Measurements from ENCODE around the gene FAM81A. TPM values are rescaled to one million over a fixed set of nuclear protein-coding genes. Genes with fewer than 3 reads are reported as not detected.

The FAM81A gene
- polyA plus RNA-seq, 1 donor from 2014 or later: 5.0 TPM

DNA sequence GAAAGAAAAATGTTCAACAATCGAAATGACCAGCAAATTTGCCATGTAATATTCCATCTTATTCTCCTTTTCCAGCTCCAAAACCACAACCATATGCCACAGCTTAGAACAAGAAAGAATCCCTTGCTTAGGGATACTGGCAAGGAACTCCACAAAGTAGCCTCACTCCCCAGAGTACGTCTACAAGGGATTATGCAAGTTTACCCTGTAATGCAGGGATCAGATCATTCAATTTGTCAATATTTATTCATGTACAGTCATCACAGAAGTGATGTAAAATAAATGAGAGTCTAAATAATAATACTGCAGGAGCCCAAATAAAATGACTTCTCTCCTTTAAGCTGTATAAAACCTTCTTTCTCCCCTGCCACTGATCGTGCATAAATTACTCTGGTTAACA lies 41.8 kb upstream of the FAM81A start:
- H3K79me2 ChIP-seq (replicated peaks; ENCODE audit: insufficient read depth, low read length): no peaks in the 10 kb centered on the region
- TF ChIP-seq EP300 (conservative IDR thresholded peaks at IDR 0.05; ENCODE audit: poor library complexity, severe bottlenecking): no peak
- TF ChIP-seq, protein P1, sequence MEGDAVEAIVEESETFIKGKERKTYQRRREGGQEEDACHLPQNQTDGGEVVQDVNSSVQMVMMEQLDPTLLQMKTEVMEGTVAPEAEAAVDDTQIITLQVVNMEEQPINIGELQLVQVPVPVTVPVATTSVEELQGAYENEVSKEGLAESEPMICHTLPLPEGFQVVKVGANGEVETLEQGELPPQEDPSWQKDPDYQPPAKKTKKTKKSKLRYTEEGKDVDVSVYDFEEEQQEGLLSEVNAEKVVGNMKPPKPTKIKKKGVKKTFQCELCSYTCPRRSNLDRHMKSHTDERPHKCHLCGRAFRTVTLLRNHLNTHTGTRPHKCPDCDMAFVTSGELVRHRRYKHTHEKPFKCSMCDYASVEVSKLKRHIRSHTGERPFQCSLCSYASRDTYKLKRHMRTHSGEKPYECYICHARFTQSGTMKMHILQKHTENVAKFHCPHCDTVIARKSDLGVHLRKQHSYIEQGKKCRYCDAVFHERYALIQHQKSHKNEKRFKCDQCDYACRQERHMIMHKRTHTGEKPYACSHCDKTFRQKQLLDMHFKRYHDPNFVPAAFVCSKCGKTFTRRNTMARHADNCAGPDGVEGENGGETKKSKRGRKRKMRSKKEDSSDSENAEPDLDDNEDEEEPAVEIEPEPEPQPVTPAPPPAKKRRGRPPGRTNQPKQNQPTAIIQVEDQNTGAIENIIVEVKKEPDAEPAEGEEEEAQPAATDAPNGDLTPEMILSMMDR (IDR thresholded peaks at IDR 0.05; ENCODE audit: poor library complexity, severe bottlenecking): no peak
- no peak for TF ChIP-seq MXI1 (conservative IDR thresholded peaks at IDR 0.05; ENCODE audit: poor library complexity, severe bottlenecking)
- TF ChIP-seq SMC3 (conservative IDR thresholded peaks at IDR 0.05; ENCODE audit: poor library complexity): no peak
- TF ChIP-seq, protein P2, sequence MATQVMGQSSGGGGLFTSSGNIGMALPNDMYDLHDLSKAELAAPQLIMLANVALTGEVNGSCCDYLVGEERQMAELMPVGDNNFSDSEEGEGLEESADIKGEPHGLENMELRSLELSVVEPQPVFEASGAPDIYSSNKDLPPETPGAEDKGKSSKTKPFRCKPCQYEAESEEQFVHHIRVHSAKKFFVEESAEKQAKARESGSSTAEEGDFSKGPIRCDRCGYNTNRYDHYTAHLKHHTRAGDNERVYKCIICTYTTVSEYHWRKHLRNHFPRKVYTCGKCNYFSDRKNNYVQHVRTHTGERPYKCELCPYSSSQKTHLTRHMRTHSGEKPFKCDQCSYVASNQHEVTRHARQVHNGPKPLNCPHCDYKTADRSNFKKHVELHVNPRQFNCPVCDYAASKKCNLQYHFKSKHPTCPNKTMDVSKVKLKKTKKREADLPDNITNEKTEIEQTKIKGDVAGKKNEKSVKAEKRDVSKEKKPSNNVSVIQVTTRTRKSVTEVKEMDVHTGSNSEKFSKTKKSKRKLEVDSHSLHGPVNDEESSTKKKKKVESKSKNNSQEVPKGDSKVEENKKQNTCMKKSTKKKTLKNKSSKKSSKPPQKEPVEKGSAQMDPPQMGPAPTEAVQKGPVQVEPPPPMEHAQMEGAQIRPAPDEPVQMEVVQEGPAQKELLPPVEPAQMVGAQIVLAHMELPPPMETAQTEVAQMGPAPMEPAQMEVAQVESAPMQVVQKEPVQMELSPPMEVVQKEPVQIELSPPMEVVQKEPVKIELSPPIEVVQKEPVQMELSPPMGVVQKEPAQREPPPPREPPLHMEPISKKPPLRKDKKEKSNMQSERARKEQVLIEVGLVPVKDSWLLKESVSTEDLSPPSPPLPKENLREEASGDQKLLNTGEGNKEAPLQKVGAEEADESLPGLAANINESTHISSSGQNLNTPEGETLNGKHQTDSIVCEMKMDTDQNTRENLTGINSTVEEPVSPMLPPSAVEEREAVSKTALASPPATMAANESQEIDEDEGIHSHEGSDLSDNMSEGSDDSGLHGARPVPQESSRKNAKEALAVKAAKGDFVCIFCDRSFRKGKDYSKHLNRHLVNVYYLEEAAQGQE (IDR thresholded peaks at IDR 0.05; ENCODE audit: borderline replicate concordance): no peak
- no peak for TF ChIP-seq POLR2AphosphoS5 (IDR thresholded peaks at IDR 0.05)
- TF ChIP-seq EZH2 (IDR thresholded peaks at IDR 0.05; ENCODE audit: borderline replicate concordance, insufficient read depth, low read length, poor library complexity, severe bottlenecking): no peak
- TF ChIP-seq TAF1 (IDR thresholded peaks at IDR 0.05; ENCODE audit: low read depth): no peak
- no peak for TF ChIP-seq RAD21 (conservative IDR thresholded peaks at IDR 0.05)
- no peaks in the 10 kb centered on the region for H3K27me3 ChIP-seq (ENCODE audit: insufficient read depth, low read depth, low read length)
- no peaks in the 10 kb centered on the region for H3K9me2 ChIP-seq (ENCODE audit: insufficient read depth, low read length)
- H3K9ac ChIP-seq (ENCODE audit: low read length): no peak overlapping the region
- H3K4me2 ChIP-seq (ENCODE audit: low read length): no peak overlapping the region
- no peak overlapping the region for H3K27ac ChIP-seq (ENCODE audit: low read length)
- no peak overlapping the region for H3K4me3 ChIP-seq (ENCODE audit: low read length)
- no peaks in the 10 kb centered on the region for H3F3A ChIP-seq (ENCODE audit: insufficient read depth, low read length, poor library complexity, severe bottlenecking)
- no peaks in the 10 kb centered on the region for H3K9me3 ChIP-seq (ENCODE audit: low read length)
- H4K20me1 ChIP-seq (ENCODE audit: insufficient read depth): no peaks in the 10 kb centered on the region
- H2AFZ ChIP-seq (ENCODE audit: low read depth, low read length): no peak overlapping the region
- no peaks in the 10 kb centered on the region for H3K36me3 ChIP-seq (ENCODE audit: insufficient read depth, low read length)

DNA sequence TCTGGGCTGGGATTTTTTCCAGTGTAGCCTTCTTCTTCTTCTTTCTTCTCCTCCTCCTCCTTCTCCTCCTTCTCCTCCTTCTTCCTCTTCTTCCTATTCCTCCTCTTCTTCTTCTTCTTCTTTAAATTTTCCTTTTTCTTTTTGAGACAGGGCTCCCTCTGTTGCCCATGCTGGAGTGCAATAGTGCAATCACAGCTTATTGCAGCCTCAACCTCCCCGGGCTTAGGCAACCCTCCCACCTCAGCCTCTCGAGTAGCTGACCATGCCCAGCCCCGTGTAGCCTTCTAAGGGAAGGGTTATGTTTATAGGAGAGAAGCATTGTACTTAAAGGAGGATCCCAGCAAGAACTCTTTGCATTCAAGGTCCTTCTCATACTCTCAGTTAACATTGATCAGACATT lies 41.3 kb upstream of the FAM81A start:
- no peak overlapping the region for H3K27ac ChIP-seq (ENCODE audit: low read length)
- no peaks in the 10 kb centered on the region for H3F3A ChIP-seq (ENCODE audit: insufficient read depth, low read length, poor library complexity, severe bottlenecking)
- no peaks in the 10 kb centered on the region for H3K79me2 ChIP-seq (replicated peaks; ENCODE audit: insufficient read depth, low read length)
- no peaks in the 10 kb centered on the region for H3K9me2 ChIP-seq (ENCODE audit: insufficient read depth, low read length)
- no peak overlapping the region for H3K9ac ChIP-seq (ENCODE audit: low read length)
- H3K9me3 ChIP-seq (ENCODE audit: low read length): no peaks in the 10 kb centered on the region
- no peak overlapping the region for H2AFZ ChIP-seq (ENCODE audit: low read depth, low read length)
- no peak overlapping the region for H3K4me2 ChIP-seq (ENCODE audit: low read length)
- H4K20me1 ChIP-seq (ENCODE audit: insufficient read depth): no peaks in the 10 kb centered on the region
- no peaks in the 10 kb centered on the region for H3K36me3 ChIP-seq (ENCODE audit: insufficient read depth, low read length)
- H3K4me3 ChIP-seq (ENCODE audit: low read length): no peak overlapping the region
- TF ChIP-seq POLR2AphosphoS5 (IDR thresholded peaks at IDR 0.05) (no peak), TAF1 (IDR thresholded peaks at IDR 0.05; ENCODE audit: low read depth) (no peak), MXI1 (conservative IDR thresholded peaks at IDR 0.05; ENCODE audit: poor library complexity, severe bottlenecking) (no peak), EZH2 (IDR thresholded peaks at IDR 0.05; ENCODE audit: borderline replicate concordance, insufficient read depth, low read length, poor library complexity, severe bottlenecking) (no peak), SMC3 (conservative IDR thresholded peaks at IDR 0.05; ENCODE audit: poor library complexity) (no peak), RAD21 (conservative IDR thresholded peaks at IDR 0.05) (no peak), EP300 (conservative IDR thresholded peaks at IDR 0.05; ENCODE audit: poor library complexity, severe bottlenecking) (no peak)
- TF ChIP-seq, protein P2 (IDR thresholded peaks at IDR 0.05; ENCODE audit: borderline replicate concordance): no peak
- TF ChIP-seq, protein P1 (IDR thresholded peaks at IDR 0.05; ENCODE audit: poor library complexity, severe bottlenecking): no peak
- H3K27me3 ChIP-seq (ENCODE audit: insufficient read depth, low read depth, low read length): no peaks in the 10 kb centered on the region
